Fibroblast of skin of left quadriceps (primary cell): ENCODE measurements around the gene MIER3.

ENCODE experiments used
- DNase-seq, 2 experiments: peaks; one replicate each; pipeline ENCODE4 v3.0.0-alpha.2; 2013; ENCODE audit warnings: low read depth in 2 of 2

MIER3 gene

DNA sequence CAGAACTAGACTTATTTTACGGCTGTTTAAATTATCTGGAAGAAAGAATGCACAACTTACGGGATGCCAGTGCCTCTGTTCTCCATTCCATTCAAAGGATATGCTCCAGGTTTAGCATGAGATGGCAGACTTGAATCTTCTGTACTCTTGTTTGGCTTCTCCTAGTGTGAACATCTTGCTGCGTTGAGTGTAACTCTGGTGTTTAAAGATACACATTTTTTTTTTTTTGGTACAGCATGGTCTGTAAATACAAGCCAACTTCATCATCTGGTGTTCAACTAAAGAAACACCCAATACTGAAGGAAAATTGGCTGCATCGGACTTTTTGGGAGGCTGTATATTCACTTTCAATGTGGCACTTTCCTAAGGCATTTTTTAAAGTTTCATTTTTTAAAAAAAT is 7.4 kb upstream of the MIER3 start:
- no peak for DNase-seq

DNA sequence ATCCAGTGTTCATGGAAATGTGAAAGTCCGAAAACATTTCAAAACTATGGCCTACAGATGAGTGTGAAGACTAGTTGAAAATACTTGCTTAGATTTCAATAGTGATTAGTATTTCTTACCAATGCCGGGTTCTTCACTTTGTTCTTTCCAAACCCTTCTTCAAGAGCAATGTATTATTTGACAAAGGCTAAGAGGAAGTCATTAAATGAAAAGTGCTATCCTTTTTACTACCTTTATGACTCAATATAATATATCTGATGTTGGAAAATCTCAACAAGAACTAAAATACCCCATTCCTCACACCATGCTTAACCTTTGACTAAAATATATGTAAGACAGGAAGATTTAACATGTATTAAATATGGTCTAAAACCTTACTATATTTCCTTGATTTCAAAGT is 6.7 kb upstream of the MIER3 start:
- no peak for DNase-seq

DNA sequence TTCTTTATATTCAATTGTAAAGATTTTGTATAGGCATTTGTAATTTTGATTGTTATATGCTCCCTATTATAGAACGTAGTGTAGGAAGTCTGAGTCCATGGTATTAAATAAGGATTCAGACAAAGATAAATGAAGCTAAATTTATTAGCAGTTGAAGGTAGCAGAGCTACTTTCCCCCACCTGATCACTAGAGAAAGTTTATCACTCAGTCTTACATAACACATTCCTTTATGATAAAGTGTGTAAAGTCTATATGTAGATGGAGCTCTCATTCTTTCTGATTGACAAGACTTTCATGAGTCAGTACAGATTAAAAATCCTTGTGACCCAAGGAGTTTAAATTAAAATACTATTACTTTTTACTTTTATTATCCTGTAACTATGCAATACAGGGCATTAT is 2.3 kb upstream of the MIER3 start:
- DNase-seq: no peak

DNA sequence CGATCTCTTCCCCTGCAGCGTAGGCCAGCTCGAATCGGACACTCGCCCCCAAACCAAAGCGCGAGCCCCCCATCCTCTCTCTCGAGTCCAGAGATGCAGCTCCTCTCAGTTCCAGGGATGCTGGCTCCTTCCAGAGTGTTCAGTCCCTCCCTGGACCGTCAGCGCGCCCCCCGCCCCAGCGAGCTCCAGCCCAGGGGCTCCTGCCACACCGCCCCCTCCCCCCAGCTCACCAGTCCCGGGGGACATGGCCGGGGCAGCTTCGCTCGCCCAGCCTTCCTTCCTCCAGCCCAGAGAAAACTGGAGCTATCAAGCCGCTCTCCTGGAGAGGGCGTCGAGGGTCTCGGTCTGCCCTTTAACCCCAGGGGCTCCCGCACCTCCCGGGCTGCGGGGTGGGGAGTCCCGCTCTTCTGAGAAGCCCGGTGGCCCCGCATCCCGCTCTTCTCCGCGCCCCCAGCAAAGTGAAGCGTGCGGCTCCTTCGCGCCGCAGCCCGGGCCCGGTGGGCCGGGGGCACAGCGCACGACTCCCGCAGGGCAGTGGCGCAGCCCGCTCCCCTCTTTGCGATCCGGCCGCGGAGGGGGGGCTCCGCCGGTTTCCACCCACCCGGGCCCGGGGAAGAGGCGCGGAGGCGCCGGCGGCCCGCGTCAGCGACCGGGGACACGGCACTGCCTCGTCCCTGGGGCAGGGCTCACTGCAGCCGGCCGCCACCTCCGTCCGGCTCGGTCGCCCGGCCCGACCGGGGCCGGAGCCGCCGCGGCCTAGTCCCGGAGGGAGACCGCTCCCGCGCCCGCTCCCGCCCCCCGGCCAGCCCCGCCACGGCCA is 587 bp downstream of the MIER3 start:
- DNase-seq: no peak

DNA sequence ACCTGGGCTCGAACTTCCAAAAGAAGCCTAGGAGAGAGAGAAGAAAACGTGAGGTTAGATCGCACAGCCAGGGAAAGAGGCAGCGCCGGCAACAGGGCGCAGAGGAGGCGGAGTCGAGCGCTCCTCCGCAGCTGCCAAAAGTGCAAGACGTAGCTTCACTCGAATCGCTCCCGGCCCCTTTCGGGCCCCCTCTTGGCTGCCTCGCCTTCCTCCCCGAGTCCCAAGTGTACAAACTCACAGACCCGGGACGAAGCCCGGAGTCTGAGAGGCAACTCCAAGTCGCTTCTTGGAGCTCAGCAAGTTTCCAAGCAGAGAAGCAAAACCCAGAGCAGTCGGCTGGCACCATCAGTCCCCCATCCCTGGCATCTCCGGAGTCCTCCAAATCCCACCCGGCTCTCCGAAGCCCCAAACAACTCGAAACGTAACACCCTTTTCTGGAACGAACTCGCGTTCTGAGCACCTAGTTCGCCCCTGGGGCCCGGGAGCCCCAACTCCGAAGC is 1.2 kb downstream of the MIER3 start:
- DNase-seq: peak; percentile 46 to 51

DNA sequence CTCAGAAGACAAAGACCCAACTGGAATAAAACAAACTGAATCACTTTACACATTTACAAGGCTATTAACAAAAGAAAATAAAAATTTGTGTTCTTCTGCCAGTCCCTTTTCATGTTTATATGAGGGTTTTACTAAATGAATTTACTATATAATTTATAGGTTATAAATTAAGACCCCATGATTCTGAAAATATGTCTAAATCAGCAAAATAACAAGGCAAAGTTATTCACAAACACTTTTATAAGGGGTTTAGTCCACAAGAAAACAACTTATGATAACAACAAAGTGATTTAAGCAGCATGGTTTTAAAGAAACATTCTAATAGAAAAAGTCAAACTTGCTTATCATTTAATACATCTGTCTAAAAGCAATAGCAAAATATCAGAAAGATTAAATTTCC is 4.9 kb downstream of the MIER3 start:
- DNase-seq: no peak

DNA sequence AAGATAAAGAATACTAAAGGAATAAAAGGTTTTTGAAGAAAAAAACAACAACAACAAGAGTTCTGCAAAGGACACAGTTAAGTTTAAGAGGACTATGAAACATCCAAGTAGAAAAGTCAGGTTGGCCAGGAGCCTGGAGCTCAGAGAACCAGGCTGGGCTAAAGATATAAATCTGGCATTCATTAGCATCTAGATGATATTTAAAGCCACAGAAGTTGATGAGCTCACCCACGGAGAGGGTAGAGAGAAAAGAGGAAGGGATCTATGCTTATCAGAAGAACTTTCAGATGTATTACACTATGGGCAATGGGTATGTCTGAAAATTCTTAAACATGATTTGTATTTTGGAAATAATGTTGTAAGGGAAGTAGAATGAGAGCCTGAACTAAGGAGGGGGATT is 9.9 kb downstream of the MIER3 start:
- peak; percentile 57 to 68 for DNase-seq

DNA sequence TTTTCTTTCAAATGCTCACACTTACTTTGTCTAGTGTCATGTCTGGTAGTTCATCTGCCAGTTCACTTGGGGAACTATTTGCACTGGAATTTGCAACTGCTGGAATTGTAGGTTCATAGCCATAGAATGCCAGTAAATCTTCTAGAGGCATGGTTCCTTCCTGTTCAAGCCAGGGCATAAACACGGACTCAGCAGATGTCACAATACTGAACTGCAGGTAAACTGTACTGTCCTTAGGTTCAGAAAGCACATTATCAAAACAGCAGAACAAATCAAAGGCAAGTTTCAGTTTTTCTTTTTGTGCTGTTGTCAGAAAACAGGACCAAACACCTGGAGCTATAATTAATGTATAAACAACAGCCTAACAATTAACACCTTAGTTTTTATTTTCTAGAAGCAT is 13.1 kb downstream of the MIER3 start:
- no peak for DNase-seq

DNA sequence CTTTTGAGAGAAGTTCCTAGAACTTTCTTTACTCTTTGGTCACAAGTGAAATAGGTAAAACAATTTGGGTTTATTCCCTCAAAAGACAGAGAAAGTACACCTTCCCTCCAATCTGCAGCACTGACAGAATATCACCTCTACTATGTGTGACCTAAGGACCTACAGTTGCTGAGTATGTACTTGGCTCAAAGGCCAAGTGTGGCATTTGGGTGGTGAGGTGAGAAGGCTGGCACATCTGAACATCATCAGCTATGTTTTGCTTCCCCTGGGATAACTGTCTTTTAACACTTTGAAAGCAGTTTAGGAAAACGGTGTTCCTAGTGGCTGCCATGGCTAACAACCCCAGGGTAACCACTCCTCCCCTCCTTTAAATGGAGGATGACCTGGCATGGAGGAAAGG is 17.6 kb downstream of the MIER3 start:
- DNase-seq: no peak

DNA sequence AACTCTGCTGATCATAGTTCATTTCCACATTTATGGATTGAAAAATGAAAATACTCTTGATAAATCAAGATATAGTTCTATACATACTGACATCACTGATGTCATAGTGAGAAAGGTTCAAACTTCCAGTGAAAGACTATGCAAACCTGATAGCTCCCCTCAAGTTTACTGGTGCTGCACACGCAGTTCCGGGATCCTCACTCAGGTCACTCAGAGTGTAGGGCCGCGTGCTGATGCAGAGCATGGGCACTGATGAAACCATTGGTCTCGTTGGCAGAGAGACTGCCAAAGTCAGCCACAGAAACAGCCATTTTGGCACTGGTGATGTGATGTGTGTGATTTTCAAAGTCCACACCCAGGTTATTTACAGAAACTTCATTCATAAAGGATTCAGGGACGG is 29.0 kb downstream of the MIER3 start:
- no peak for DNase-seq

DNA sequence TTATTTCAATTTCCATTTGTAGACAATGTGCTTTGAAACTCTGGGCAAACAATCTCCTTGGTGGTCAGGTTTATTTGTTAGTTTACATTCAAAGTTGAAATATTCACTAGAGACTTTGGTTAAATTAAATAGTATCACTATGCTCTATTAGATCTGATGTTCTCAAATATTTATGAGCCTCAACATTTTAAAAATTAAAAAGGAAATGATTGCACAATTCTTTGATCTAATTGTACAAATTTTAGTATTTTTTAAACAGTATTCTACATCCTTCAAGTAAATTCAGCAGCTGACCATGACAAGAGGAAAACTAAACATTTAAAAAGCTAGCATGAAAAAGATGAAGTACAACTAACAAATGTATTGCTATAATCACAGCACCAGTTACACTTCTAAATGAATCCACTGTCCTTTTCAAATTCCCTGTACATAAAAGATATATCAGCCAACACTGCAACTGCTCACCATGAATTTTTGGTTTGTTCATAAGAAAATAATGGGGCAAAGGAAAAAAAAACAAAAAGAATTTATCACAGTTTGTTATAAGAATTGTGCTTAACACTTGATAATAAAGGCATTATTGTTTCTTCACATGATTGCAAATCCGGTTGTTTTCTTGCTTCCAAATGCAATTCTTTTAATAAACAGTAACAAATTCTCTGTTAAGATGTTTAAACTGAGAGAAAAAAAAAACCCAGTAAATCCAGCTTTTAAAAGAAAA is 31.8 kb downstream of the MIER3 start:
- no peak for DNase-seq

DNA sequence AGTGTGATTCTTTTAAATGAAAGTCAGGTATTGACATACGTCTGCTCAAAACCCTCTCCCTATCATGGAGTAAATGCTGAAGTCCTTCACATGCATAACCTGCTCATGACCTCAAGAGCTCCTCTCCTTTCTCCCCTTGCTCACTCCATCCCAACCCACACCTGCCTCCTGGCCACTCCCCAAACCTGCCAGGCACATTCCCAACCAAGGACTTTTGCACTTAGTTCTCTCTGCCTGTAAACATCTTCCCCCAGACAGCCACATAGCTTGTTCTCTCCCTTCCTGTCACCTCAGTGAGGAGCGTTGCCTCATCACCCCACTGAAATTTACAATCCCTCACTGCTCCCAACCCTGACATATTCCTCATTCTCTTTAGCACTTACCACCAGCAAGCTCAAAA is 33.9 kb downstream of the MIER3 start:
- no peak for DNase-seq

DNA sequence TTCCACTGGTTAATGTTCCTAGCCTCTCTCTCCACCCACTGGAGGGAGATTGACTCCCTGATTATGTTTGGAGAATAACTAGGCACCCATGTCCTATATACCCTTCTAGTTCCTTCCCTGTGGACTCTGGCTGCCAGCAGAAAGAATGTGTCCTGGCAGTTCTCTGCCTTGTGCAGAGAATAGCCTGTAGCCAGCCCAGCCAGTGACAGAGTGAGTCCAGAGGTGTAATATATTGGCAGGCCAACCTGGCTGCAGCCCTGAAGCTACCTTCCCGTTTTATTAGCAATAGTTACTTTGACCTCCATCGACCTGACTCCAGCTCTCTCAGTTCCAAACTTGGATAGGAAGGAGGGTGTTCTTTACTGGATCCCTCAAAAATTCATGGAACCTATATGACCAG is 34.4 kb downstream of the MIER3 start:
- no peak for DNase-seq

DNA sequence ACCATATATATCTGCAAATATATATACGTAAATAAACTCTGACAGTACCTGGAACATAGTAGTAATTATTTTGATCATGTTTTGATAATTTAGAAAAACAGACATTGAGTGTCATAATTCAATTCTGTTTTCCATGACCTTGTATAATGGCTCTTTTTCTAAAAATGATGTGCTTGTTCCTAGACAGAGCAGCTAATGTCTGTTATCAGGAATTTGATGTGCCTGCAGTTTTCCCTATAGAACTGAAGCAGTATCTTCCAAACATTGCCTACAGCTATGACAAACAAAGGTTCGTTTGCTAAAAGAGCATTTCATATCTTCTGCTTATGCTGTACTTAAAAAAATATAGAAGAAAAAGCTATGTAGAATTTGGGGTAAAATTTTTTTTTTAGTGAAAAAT is 37.2 kb downstream of the MIER3 start:
- no peak for DNase-seq

DNA sequence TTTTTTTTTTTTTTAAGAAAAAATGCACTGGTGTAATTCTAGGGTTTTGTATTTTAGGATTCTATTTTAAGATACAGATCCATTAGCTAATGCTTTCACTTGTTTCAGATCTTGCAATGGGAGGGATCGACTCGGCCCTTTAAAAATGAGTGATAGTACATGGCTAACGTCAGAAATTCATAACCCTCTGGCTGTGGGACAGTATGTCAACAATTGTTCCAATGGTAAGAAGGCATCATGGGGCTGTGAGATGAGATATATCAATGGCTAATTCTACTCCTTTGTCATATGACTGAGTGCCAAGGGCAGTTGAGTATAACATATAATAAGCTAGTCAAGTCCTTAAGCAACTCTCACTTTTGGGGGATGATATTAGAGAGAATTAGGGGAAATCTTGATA is 38.2 kb downstream of the MIER3 start:
- no peak for DNase-seq

DNA sequence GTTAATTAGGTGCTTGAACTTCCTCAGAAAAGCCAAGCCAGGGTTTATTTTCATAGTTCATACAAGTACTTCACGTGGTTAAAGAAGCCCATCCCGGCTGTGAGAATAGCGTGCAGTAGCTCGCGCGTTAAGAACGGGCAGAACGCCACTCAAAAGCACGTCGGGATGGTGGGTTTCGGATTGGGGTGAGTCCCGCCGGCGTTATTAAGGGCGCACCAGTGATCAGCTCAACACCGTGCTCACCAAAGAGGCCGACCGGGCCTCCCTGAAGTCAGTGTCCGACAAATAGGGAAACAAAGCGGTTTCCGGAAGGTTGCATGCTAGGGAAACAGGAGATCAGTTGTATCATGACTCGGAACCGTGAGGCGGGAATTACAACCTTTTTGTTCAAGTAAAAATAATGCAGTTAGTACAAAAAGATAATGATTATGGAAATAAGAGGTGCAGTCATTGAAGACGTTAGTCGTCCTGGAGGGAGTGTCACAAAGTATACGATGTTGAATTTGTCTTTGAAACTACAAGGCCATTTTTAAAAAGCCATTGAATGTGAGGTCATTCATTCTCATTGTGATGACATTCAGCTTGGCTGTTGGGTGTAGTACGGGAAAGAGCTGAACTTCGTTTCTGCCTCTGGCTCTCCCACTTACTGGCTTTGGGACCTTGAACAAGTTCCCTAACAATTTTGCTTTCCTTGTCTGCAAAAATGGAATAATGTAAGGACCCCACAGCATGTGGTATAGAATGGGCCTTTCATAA is 41.5 kb downstream of the MIER3 start:
- no peak for DNase-seq

DNA sequence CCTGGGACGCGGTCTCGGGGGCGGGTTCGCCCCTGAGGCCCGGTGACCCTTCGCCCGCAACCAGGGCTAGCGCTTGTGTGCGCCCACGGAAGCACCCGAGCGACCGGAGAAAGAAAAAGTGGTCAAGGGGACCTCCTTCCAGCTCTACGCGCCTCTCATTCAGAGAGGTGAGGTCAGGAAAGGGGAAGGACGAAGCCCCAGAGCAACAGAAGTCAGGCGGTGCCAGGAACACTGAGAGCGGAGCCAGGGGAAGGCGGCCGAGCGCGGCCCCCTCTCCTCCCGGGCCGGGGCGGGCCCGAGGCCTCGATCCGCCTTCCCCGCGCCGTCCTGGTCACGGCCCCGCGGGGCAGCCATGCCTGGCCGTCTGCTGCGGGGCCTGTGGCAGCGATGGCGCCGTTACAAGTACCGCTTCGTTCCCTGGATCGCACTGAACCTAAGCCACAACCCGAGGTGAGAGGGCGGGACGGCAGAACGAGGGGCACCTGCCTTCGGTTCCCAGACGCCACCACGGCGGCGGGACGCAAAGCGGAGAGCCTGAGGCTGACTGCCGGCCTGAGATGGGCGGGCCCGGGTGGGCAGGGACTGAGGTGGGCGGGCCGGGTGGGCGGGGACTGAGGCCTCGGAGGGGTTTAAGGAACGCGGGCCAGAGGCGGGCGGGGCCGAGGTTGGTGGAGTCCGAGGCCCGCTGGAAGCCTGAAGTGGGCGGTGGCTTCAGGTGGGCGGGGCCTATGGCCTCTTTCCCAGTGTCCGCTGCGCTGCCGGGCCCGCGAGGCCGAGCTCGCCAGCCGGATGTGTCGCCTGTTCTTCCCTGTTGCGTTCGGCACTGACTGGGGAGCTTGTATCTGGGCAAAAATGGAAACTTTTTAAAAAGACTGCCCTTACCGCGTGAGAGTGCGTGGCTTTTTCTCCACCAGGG is 42.4 kb downstream of the MIER3 start, which contains the start of gene SETD9:
Gene SETD9, plus strand, starts transcription at position 303 of the 916 bp plus-strand sequence. Its CDS starts 50 bp downstream, at position 353.
- peak; percentile 93 for DNase-seq

DNA sequence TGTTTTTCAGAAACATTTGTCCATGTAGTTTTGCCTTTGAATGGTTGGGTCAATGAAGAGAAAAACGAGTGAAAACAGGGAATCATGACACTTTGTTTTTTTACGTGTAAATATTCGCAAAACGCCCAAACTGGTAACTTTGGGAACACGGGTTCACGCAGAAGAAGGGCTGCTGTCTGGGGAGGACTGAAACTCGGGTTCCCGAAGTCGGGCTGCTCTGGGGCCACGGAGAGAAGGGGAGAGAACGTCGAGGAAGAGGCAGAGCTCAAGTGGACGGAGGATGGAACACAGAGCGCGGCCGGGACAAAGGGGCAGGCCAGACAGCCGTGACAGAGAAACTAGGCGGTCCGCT is 43.0 kb downstream of the MIER3 start:
- no peak for DNase-seq

DNA sequence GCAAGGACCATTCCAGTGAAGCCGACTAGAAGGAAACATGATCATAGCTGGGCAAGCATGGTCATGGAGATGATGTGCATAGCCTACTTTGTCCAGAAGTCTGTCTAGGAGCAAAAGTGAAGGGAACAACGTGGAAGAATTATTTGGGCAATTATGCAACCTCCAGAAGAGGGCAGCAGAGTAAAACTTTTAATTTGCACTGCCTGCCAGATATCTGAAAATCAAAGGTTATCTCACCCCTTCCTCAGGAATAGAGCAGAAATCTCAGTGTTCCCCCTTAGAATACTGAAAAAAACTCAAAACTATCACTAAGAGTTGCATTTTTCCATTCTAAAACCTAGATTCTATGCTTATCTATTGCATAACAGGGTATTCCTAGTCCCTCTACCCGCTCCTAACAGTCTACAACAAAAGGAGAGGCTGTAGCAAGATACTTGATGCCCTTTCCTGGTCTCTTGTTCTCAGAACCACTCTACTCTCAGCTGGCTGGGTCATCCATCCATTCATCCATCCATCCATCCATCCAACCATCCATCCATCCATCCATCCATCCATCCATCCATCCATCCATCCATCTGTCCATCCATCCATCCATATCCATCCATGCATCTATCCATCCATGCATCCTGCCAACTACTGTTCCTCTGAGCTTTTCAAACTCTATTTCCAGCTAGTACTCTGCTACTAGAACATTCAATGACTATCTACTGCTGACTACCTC is 50.9 kb downstream of the MIER3 start:
- peak; percentile 11 to 17 for DNase-seq

DNA sequence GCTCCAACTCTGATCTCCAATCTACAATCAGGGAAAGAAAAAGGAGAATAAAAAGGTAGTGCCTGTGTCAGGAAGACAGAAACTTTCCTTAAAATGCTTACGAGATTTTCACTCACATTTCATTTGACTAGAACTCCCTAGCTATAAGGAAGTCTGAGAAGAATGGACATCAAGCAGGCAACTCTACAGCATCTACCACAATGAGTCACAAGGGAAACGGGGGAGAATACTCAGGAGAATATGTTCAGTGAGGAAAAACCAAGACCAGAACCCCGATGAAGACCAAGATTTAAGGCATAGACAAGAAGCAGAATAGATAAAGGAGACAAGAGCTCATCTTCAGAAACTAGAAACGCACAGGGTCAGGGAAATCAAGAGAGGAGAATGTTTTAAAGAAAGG is 51.5 kb downstream of the MIER3 start:
- peak in 1 of 2 experiments; percentile 15 for DNase-seq

DNA sequence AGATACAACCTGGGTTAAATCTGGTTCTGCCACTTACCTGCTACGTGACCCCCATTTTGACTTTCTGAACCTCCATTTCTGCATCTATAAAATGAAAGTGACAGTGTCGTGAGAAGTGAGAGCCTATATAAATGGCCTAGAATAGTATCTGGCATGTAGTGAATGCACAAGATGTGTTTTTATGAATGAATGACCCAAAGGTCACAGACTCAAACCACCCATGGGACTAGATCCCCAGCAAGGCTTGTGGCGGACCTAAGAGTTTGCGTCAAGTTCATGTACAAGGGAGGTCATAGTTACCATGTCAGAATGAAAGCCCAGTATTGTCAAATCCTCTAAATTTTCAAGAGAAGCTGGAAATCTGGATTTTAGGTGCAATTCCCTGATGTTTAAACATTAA is 53.7 kb downstream of the MIER3 start:
- DNase-seq: no peak
